Esophagus squamous epithelium (tissue), 5 donors: ENCODE data around the gene PIN4. TPM values are rescaled to one million over a fixed set of nuclear protein-coding genes. Genes with fewer than 3 reads are reported as not detected.
A peak's percentile ranks its signal among the peaks of the same experiment; 100 is the strongest.
"Not testable (repeated sequence)": the region's sequence is repeated elsewhere in the genome, so short reads cannot be mapped to it uniquely, and the experiment has no call there.

Source experiments
- DNase-seq: peaks from one replicate; lab custom pipeline; 2025; lab: John Stamatoyannopoulos, UW
- H3K27ac ChIP-seq, 4 donors: fragments of 200-600 bp; sonication (generic); one replicate each; pipeline ENCODE4 v1.5.1; 2016 to 2019; ENCODE audit warnings: mild to moderate bottlenecking in 1 of 4
- H3K27me3 ChIP-seq, 4 donors: fragments of 200-600 bp; sonication (generic); 1 replicate in 3 of 4; 2 replicates in 1 of 4; pipeline versions ENCODE4 v1.5.1 to v1.6.0; 2017 to 2021; ENCODE audit warnings: antibody characterized with exemption in 1 of 4
- H3K36me3 ChIP-seq, 3 donors: fragments of 200-600 bp; sonication (generic); one replicate each; pipeline ENCODE4 v1.5.1; 2016 to 2019
- H3K4me1 ChIP-seq, 3 donors: fragments of 200-600 bp; sonication (generic); one replicate each; pipeline ENCODE4 v1.5.1; 2017 to 2019
- H3K4me3 ChIP-seq, 4 donors: fragments of 200-600 bp; sonication (generic); 1 replicate in 3 of 4; 2 replicates in 1 of 4; pipeline ENCODE4 v1.5.1; 2016 to 2019; ENCODE audit warnings: mild to moderate bottlenecking in 2 of 4, moderate library complexity in 1 of 4
- H3K9me3 ChIP-seq, 3 donors: fragments of 200-600 bp; sonication (generic); one replicate each; pipeline ENCODE4 v1.5.1; 2016 to 2019
- POLR2A ChIP-seq, 4 donors: fragments of 450-650 bp; IDR thresholded peaks; one replicate each; pipeline ENCODE4 v1.6.1; 2017; ENCODE audit warnings: antibody characterized with exemption in 4 of 4, mild to moderate bottlenecking in 4 of 4, moderate library complexity in 3 of 4
- WGBS, 2 donors: methylation state at CpG; one replicate each; pipeline ENCODE4 v1.1.5; 2018; 5-methylcytosine and 5-hydroxymethylcytosine counted together
- intact Hi-C: fragments of 100-400 bp; cut with DNase I; formaldehyde crosslinking; loops from one replicate; pipeline ENCODE4 v1.15.0; 2022
- total RNA-seq, 4 donors: library from RNA; depleted of rRNA; stranded (reverse); fragments of >200 nt; gene quantifications; one replicate each; pipeline ENCODE4 v1.1.0, GENCODE V29; 2016
- TF ChIP-seq, protein P1 (sequence below), 6 experiments: fragments of 450-650 bp in 4 of 6; fragments of 200-600 bp in 2 of 6; sonication (generic) in 2 of 6; IDR thresholded peaks; one replicate each; pipeline ENCODE4 v1.5.1; 2016 to 2019; ENCODE audit warnings: antibody characterized with exemption in 6 of 6, mild to moderate bottlenecking in 4 of 6, moderate library complexity in 4 of 6
- donor health status: DM: yes; HTN: yes; CAD: no.

The PIN4 gene
- total RNA-seq, 4 donors from 2014 or later: 4.7 to 15.1 (median 9.2) TPM

- Histone ChIP-seq H3K4me1 (no peaks in the 10 kb centered on the region), H3K4me3 (peak overlapping the region in 1 of 4 donors; percentile 41), H3K36me3 (no peaks in the 10 kb centered on the region), H3K27me3 (peaks cover 0 to 2% (median 0%) of the 10 kb centered on the region in 4 donors), H3K27ac (no peak overlapping the region), H3K9me3 (no peaks in the 10 kb centered on the region)
- no peak for DNase-seq
- intact Hi-C loops: no loop called here
- TF ChIP-seq POLR2A (IDR thresholded peaks at IDR 0.05): no peak
- TF ChIP-seq, protein P1, sequence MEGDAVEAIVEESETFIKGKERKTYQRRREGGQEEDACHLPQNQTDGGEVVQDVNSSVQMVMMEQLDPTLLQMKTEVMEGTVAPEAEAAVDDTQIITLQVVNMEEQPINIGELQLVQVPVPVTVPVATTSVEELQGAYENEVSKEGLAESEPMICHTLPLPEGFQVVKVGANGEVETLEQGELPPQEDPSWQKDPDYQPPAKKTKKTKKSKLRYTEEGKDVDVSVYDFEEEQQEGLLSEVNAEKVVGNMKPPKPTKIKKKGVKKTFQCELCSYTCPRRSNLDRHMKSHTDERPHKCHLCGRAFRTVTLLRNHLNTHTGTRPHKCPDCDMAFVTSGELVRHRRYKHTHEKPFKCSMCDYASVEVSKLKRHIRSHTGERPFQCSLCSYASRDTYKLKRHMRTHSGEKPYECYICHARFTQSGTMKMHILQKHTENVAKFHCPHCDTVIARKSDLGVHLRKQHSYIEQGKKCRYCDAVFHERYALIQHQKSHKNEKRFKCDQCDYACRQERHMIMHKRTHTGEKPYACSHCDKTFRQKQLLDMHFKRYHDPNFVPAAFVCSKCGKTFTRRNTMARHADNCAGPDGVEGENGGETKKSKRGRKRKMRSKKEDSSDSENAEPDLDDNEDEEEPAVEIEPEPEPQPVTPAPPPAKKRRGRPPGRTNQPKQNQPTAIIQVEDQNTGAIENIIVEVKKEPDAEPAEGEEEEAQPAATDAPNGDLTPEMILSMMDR (IDR thresholded peaks at IDR 0.05): no peak
- 64 to 68% methylated on average over 6 of the region's 6 CpGs for WGBS, 2 donors
Observed at GRCh38 chrX:72169008-72169728, 12.4 kb upstream of the PIN4 start.

- DNase-seq, H3K4me1 ChIP-seq, H3K27me3 ChIP-seq, H3K27ac ChIP-seq, intact Hi-C loops, H3K9me3 ChIP-seq, H3K4me3 ChIP-seq, H3K36me3 ChIP-seq: not testable (repeated sequence)
- 92% methylated on average over 4 of the region's 5 CpGs; no CpG with 5 or more reads in 1 of the 2 donors for WGBS, 2 donors
Observed at GRCh38 chrX:72176289-72176688, 5.3 kb upstream of the PIN4 start.

DNA sequence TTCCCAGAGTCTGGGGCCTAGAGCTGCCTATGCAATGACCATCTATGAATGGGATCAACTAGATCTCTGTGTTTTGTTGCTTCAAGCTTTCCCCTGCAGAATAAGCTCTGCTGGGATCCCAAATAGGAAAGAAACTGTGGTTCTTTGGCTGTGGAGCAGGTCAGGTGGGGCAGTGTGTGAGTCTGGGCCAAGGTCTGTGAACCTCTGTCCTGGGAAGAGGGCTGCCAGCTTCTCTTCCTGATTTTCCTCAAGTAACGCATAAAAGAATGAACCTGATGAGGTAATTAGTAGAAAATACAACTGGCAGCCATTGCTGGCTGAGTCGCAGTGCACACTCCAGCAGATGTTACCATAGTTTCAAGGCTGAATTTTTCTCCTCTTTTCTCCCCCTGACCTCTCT lies 4.6 kb upstream of the PIN4 start:
- TF ChIP-seq POLR2A (IDR thresholded peaks at IDR 0.05): no peak
- TF ChIP-seq, protein P1 (IDR thresholded peaks at IDR 0.05): no peak
- 58 to 72% methylated on average over 2 of the region's 2 CpGs for WGBS, 2 donors
- Histone ChIP-seq H3K36me3 (no peaks in the 10 kb centered on the region), H3K4me1 (peaks cover 0 to 3% (median 0%) of the 10 kb centered on the region in 3 donors), H3K27me3 (no peaks in the 10 kb centered on the region), H3K27ac (no peak overlapping the region), H3K9me3 (no peaks in the 10 kb centered on the region), H3K4me3 (no peak overlapping the region)
- no peak for DNase-seq
- intact Hi-C loops: no loop called here

- H3K36me3 ChIP-seq: no peaks in the 10 kb centered on the region
- H3K9me3 ChIP-seq: no peaks in the 10 kb centered on the region
- WGBS, 2 donors: 38 to 41% methylated on average over 1 of the region's 1 CpG
- intact Hi-C loops: no loop called here
- TF ChIP-seq, protein P1 (IDR thresholded peaks at IDR 0.05): no peak
- TF ChIP-seq POLR2A (IDR thresholded peaks at IDR 0.05): no peak
- peak overlapping the region in 2 of 4 donors; percentile 70 to 76 for H3K4me3 ChIP-seq
- no peaks in the 10 kb centered on the region for H3K27me3 ChIP-seq
- DNase-seq: no peak
- H3K4me1 ChIP-seq: peaks cover 0 to 17% (median 8%) of the 10 kb centered on the region in 3 donors
- H3K27ac ChIP-seq: peak overlapping the region; percentile 71 to 87 (median 84)
Observed at GRCh38 chrX:72180539-72180938, 1.0 kb upstream of the PIN4 start.

DNA sequence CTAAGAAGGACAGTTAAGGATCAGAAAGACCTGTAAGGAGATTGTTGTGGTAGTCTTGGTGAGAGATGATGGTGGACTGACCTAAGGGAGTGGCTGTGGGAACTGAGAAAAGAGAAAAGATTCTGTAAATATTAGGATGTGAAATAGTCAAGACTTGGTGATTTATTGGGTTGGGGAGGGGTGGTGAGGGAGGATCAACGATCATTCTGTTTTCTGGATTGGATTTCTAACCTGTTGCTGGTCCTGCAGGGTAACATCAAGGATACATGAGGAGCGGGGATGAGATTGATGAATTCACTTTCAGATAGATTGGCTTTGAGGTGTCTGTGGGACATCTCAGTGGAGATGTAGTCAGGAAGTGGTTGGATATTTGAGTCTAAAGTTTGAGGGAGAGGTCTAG lies 1.4 kb downstream of the PIN4 start:
- Histone ChIP-seq H3K36me3 (peaks cover 0 to 19% (median 0%) of the 10 kb centered on the region in 3 donors), H3K4me3 (peak overlapping the region in 2 of 4 donors; percentile 70 to 76), H3K27ac (no peak overlapping the region), H3K9me3 (no peaks in the 10 kb centered on the region), H3K4me1 (peaks cover 0 to 17% (median 8%) of the 10 kb centered on the region in 3 donors), H3K27me3 (no peaks in the 10 kb centered on the region)
- intact Hi-C loops: no loop called here
- no peak for DNase-seq
- WGBS, 2 donors: 71 to 88% methylated on average over 2 of the region's 2 CpGs
- no peak for TF ChIP-seq POLR2A (IDR thresholded peaks at IDR 0.05)
- TF ChIP-seq, protein P1 (IDR thresholded peaks at IDR 0.05): no peak
